ENCODE measurements around the gene UBAC1.

GRCh38 chr9:135893104-135893503 lies 68.1 kb downstream of the UBAC1 start:
- no peak for TF ChIP-seq CTCF (IDR thresholded peaks at IDR 0.05)
- TF ChIP-seq POLR2A (IDR thresholded peaks at IDR 0.05): no peak
